22Rv1 (cell line): ENCODE data around the gene CSNK1D.

ENCODE experiments used
- CTCF ChIP-seq: fragments of 450-650 bp; IDR thresholded peaks from 2 replicates; pipeline ENCODE4 v1.5.1; 2017; ENCODE audit warnings: mild to moderate bottlenecking
- ZFX ChIP-seq: fragments of 450-650 bp; IDR thresholded peaks from 2 replicates; pipeline ENCODE4 v1.6.1; 2017; ENCODE audit warnings: antibody characterized with exemption, borderline replicate concordance

GRCh38 chr17:82242698-82242976 lies 30.9 kb downstream of the CSNK1D start:
- TF ChIP-seq CTCF (no peak), ZFX (no peak)
